ENCODE results near the gene ZNF319.

Gene ZNF319

GRCh38 chr16:57956924-57957672, 43.4 kb downstream of the ZNF319 start:
- no peaks in the 10 kb centered on the region for H3K9me3 ChIP-seq (replicated peaks; ENCODE audit: insufficient read depth, low read length)
- H3K4me2 ChIP-seq (ENCODE audit: low read depth, low read length): no peak overlapping the region
- no peak overlapping the region for H3K9ac ChIP-seq (ENCODE audit: low read length)
- no peaks in the 10 kb centered on the region for H3K9me2 ChIP-seq (replicated peaks; ENCODE audit: insufficient read depth, low read length)
- no peaks in the 10 kb centered on the region for H3K36me3 ChIP-seq (replicated peaks; ENCODE audit: insufficient read depth, low read length)
- H3K27ac ChIP-seq (ENCODE audit: low read length): no peak overlapping the region
- H3K4me3 ChIP-seq (ENCODE audit: low read length): no peak overlapping the region
- H3K27me3 ChIP-seq (replicated peaks; ENCODE audit: insufficient read depth, low read length): no peaks in the 10 kb centered on the region
- H3K79me2 ChIP-seq (ENCODE audit: low read length): no peaks in the 10 kb centered on the region
- no peak for DNase-seq
- no peaks in the 10 kb centered on the region for H4K20me1 ChIP-seq (ENCODE audit: insufficient read depth, low read length)
- TF ChIP-seq EZH2 (optimal IDR thresholded peaks at IDR 0.05; ENCODE audit: low read depth, low read length) (no peak), EZH2phosphoT487 (IDR thresholded peaks at IDR 0.05; ENCODE audit: low read length) (no peak), CTCF (IDR thresholded peaks at IDR 0.05; ENCODE audit: low read length) (no peak)
- H3K4me1 ChIP-seq (ENCODE audit: low read length): 0 out of 2 replicates have a peak, but pooled peaks cover 4% of the 10 kb centered on the region
- no peak overlapping the region for H2AFZ ChIP-seq (ENCODE audit: low read length)
- no peaks in the 10 kb centered on the region for H3F3A ChIP-seq (ENCODE audit: insufficient read depth, low read length)

DNA sequence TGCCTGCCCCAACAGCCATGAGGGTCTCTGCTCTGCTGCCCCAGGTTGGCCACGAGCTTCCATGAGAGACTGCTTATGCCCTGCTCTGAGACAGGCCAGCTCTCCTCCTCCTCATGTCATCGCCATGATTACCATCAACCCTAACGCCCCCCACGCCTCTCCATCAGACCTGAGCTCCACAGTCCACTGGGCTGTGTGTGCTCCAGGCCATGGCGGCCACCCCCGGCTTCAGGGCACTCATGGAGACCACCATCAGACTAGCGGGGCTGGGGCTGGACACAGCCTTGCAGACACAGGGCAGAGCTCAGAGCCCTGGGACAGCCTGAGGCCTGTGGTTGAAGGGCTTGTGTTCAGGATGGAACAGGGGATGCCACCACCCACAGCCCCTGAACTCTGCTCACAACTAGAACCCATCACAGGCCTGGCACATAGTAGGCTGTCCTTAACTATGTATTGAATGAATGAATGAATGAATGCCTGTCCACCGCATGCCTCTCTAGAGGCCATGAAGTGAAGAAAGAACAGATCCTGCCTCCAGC, 44.1 kb downstream of the ZNF319 start:
- H3K4me3 ChIP-seq (ENCODE audit: low read length): no peak overlapping the region
- H3K27me3 ChIP-seq (replicated peaks; ENCODE audit: insufficient read depth, low read length): no peaks in the 10 kb centered on the region
- no peak for DNase-seq
- no peak overlapping the region for H2AFZ ChIP-seq (ENCODE audit: low read length)
- no peak for TF ChIP-seq CTCF (IDR thresholded peaks at IDR 0.05; ENCODE audit: low read length)
- no peak for TF ChIP-seq EZH2 (optimal IDR thresholded peaks at IDR 0.05; ENCODE audit: low read depth, low read length)
- no peak for TF ChIP-seq EZH2phosphoT487 (IDR thresholded peaks at IDR 0.05; ENCODE audit: low read length)
- no peak overlapping the region; the same call in 1 of the 2 replicates for H3K4me2 ChIP-seq (ENCODE audit: low read depth, low read length)
- H3F3A ChIP-seq (ENCODE audit: insufficient read depth, low read length): no peaks in the 10 kb centered on the region
- no peaks in the 10 kb centered on the region for H3K9me2 ChIP-seq (replicated peaks; ENCODE audit: insufficient read depth, low read length)
- H3K9ac ChIP-seq (ENCODE audit: low read length): no peak overlapping the region
- no peak overlapping the region for H3K27ac ChIP-seq (ENCODE audit: low read length)
- 0 out of 2 replicates have a peak, but pooled peaks cover 4% of the 10 kb centered on the region for H3K4me1 ChIP-seq (ENCODE audit: low read length)
- H3K9me3 ChIP-seq (replicated peaks; ENCODE audit: insufficient read depth, low read length): no peaks in the 10 kb centered on the region
- no peaks in the 10 kb centered on the region for H3K79me2 ChIP-seq (ENCODE audit: low read length)
- H4K20me1 ChIP-seq (ENCODE audit: insufficient read depth, low read length): no peaks in the 10 kb centered on the region
- no peaks in the 10 kb centered on the region for H3K36me3 ChIP-seq (replicated peaks; ENCODE audit: insufficient read depth, low read length)

DNA sequence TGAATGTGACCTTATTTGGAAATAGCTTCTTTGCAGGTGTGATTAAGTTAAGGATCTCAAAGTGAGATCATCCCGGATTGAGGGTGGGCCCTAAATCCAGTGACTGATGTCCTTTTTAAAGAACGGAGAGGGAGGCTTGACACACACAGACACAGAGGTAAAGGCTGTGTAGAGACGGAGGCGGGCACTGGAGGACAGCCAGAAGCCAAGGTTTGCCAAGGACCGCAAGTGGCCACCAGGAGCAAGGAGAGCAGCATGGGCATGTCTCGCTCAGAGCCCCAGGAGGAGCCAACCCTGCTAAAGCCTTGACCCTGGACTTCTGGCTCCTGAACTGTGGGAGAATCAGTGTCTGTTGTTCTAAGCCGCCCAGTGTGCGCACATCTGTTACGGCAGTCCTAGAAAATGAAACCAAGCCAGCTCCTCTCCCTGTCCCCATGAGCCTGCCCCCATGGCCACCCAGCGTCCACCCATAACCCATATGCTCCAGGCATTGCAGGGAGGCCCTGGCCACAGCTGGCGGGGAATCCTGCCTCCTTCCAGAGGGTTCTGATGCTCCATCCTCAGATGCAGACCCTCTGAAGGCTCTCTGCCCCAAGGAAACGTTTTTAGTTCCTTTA, 44.8 kb downstream of the ZNF319 start:
- no peak overlapping the region for H3K9ac ChIP-seq (ENCODE audit: low read length)
- no peaks in the 10 kb centered on the region for H3F3A ChIP-seq (ENCODE audit: insufficient read depth, low read length)
- no peaks in the 10 kb centered on the region for H4K20me1 ChIP-seq (ENCODE audit: insufficient read depth, low read length)
- no peaks in the 10 kb centered on the region for H3K79me2 ChIP-seq (ENCODE audit: low read length)
- no peak overlapping the region for H3K27ac ChIP-seq (ENCODE audit: low read length)
- H3K9me3 ChIP-seq (replicated peaks; ENCODE audit: insufficient read depth, low read length): no peaks in the 10 kb centered on the region
- H2AFZ ChIP-seq (ENCODE audit: low read length): peak overlapping the region; percentile 64; the same call in 1 of the 2 replicates
- 0 out of 2 replicates have a peak, but pooled peaks cover under 1% of the 10 kb centered on the region for H3K4me1 ChIP-seq (ENCODE audit: low read length)
- H3K4me2 ChIP-seq (ENCODE audit: low read depth, low read length): peak overlapping the region; percentile 38; the same call in 1 of the 2 replicates
- H3K9me2 ChIP-seq (replicated peaks; ENCODE audit: insufficient read depth, low read length): no peaks in the 10 kb centered on the region
- H3K36me3 ChIP-seq (replicated peaks; ENCODE audit: insufficient read depth, low read length): no peaks in the 10 kb centered on the region
- H3K27me3 ChIP-seq (replicated peaks; ENCODE audit: insufficient read depth, low read length): no peaks in the 10 kb centered on the region
- no peak for DNase-seq
- no peak for TF ChIP-seq CTCF (IDR thresholded peaks at IDR 0.05; ENCODE audit: low read length)
- TF ChIP-seq EZH2 (optimal IDR thresholded peaks at IDR 0.05; ENCODE audit: low read depth, low read length): no peak
- TF ChIP-seq EZH2phosphoT487 (IDR thresholded peaks at IDR 0.05; ENCODE audit: low read length): no peak
- H3K4me3 ChIP-seq (ENCODE audit: low read length): peak overlapping the region; percentile 20; the same call in 1 of the 2 replicates
